ENCODE measurements around the gene CFAP45.

DNA sequence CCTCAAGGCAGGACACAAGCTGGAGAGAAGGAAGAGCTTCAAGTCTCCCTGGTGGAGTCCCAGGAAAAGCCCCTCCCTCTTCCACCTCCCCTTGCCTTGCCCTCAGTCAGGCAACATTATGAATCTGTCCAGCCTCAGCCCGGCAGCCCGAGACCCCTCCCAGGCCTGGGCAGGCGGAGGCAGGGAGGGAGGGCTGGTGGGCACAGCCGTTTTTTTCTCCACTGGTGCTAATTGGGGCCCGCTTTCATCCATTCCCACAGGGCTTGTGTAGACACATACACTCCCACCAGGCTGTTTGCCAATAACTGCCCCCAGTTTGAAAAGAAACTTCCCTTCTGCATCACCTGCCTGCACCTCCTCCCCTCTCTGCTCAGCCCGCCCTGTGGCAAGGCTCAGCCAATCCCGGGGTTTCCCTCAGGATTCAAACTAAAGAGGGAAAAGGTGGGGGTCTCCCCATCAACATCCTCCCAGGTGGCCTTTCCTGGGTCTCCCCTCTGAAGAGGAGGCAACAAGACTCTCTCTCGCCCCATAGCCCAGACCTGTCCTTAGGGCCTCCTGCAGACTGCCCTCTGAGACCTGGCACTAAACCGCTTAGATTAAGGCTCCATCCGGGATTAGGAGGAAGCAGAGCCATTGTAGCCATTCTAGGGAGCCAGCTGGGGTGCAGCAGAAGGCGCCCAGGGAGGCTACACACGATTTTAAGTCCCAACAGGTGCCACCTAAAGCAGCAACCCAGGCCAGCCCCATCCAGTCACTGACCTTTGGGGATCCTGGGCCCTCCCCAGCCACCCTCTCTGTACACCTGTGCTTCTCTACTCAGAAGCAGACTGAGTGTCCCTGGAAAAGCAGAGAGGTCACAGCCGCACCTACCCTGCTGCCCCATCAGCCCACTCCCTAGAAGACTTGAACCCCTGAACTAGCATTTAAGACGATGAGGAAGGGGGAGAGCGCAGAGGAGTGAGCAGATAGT lies 41.9 kb upstream of the CFAP45 start:
- TF ChIP-seq CTCF (IDR thresholded peaks at IDR 0.05) (no peak), POLR2A (IDR thresholded peaks at IDR 0.05) (no peak)
